HepG2 (cell line): Measurements from ENCODE around the gene ALDH16A1. TPM values are rescaled to one million over a fixed set of nuclear protein-coding genes. Genes with fewer than 3 reads are reported as not detected.

ENCODE experiments used
- ATAC-seq: fragments of 200-7000 bp; cut with Tn5 transposase; 3 replicates; pipeline ENCODE4 v1.9.1; 2020; ENCODE audit warnings: mild to moderate bottlenecking, moderate library complexity
- BruUV-seq: library from RNA; stranded (reverse); fragments of 400-500 nt; replicated peaks from 2 replicates; lab custom pipeline; 2021; lab: Mats Ljungman, UMichigan
- CTCF ChIA-PET: fragments of 300-600 bp; formaldehyde crosslinking; extraction: SDS; loops from one replicate; lab custom pipeline; 2021; ENCODE audit warnings: low total read pairs, inconsistent platforms, low intra/inter-chr PET ratio; lab: Yijun Ruan, JAX
- POLR2A ChIA-PET: fragments of 350-600 bp; sonication (Branson Sonifier 250); formaldehyde crosslinking; loops from one replicate; lab custom pipeline; 2020; ENCODE audit warnings: antibody characterized with exemption, inconsistent platforms; lab: Yijun Ruan, JAX
- DNase-seq: peaks from one replicate; pipeline ENCODE4 v3.0.0-alpha.2; 2015; ENCODE audit warnings: low spot score
- FAIRE-seq: peaks from 3 replicates; lab custom pipeline; 2011; peaks lifted over from hg19 to GRCh38; lab: Jason Lieb, UNC
- H2AFZ ChIP-seq: one replicate; pipeline ENCODE4 v1.6.1; 2011; ENCODE audit warnings: low read length, inconsistent platforms
- H3K27ac ChIP-seq: fragments of 300-600 bp; 3 replicates; pipeline ENCODE4 v1.8.0; 2011; ENCODE audit warnings: mixed run types, mild to moderate bottlenecking, mixed read lengths, low read length, inconsistent platforms; ENCODE audit not compliant: insufficient read depth; ENCODE audit errors: extremely low read length
- H3K27me3 ChIP-seq, 2 experiments: fragments of 200-600 bp in 1 of 2; 2 replicates in 1 of 2; 3 replicates in 1 of 2; pipeline versions ENCODE4 v1.6.0 to v1.8.0; 2011; ENCODE audit warnings: low read length in 2 of 2, mild to moderate bottlenecking in 2 of 2, moderate library complexity in 2 of 2, inconsistent platforms in 1 of 2; ENCODE audit not compliant: insufficient read depth in 2 of 2, control insufficient read depth in 1 of 2
- H3K36me3 ChIP-seq, 2 experiments: fragments of 200-600 bp in 1 of 2; replicated peaks in 1 of 2; 2 replicates in 1 of 2; 3 replicates in 1 of 2; pipeline versions ENCODE4 v1.5.1 to v1.8.0; 2011; ENCODE audit warnings: low read length in 2 of 2, inconsistent platforms in 1 of 2; ENCODE audit not compliant: insufficient read depth in 2 of 2, control insufficient read depth in 1 of 2
- H3K4me1 ChIP-seq: 2 replicates; pipeline ENCODE4 v1.5.1; 2012; ENCODE audit warnings: low read length, inconsistent platforms; ENCODE audit not compliant: insufficient read depth
- H3K4me2 ChIP-seq: 2 replicates; pipeline ENCODE4 v1.6.0; 2011; ENCODE audit warnings: low read depth, low read length, inconsistent platforms
- H3K4me3 ChIP-seq, 3 experiments: fragments of 200-600 bp in 1 of 3; sonication (generic), shearing (Covaris generic) in 1 of 3; replicated peaks in 1 of 3; 2 replicates each; pipeline ENCODE4 v1.5.1; 2011 to 2016; ENCODE audit warnings: low read length in 3 of 3, inconsistent platforms in 2 of 3, low read depth in 2 of 3, mild to moderate bottlenecking in 2 of 3, control low read depth in 1 of 3, mixed read lengths in 1 of 3; ENCODE audit not compliant: insufficient read depth in 1 of 3
- H3K79me2 ChIP-seq: one replicate; pipeline ENCODE4 v1.6.1; 2011; ENCODE audit warnings: low read length, inconsistent platforms; ENCODE audit not compliant: insufficient read depth
- H3K9ac ChIP-seq: 2 replicates; pipeline ENCODE4 v1.6.0; 2011; ENCODE audit warnings: mild to moderate bottlenecking, low read depth, low read length, inconsistent platforms; ENCODE audit not compliant: insufficient read depth
- H3K9me3 ChIP-seq: 2 replicates; pipeline ENCODE4 v1.5.1; 2012; ENCODE audit warnings: mild to moderate bottlenecking, low read length
- H4K20me1 ChIP-seq: 2 replicates; pipeline ENCODE4 v1.6.0; 2011; ENCODE audit warnings: inconsistent platforms, mild to moderate bottlenecking, low read length, moderate library complexity; ENCODE audit not compliant: insufficient read depth
- ARID4A ChIP-seq: sonication (generic); formaldehyde crosslinking; IDR thresholded peaks from 2 replicates; pipeline ENCODE4 v1.5.0; 2020; ENCODE audit warnings: mild to moderate bottlenecking, missing genetic modification reagents, borderline replicate concordance
- BHLHE40 ChIP-seq: IDR thresholded peaks from 2 replicates; pipeline ENCODE4 v1.6.1; 2011; ENCODE audit warnings: low read length, improper control_type of control experiment
- PHF21A ChIP-seq: sonication (generic); formaldehyde crosslinking; IDR thresholded peaks from 2 replicates; pipeline ENCODE4 v1.5.0; 2020; ENCODE audit warnings: mild to moderate bottlenecking, missing genetic modification reagents
- PRDM4 ChIP-seq: sonication (generic); formaldehyde crosslinking; IDR thresholded peaks from 2 replicates; pipeline ENCODE4 v1.9.0; 2021; ENCODE audit warnings: missing genetic modification reagents, borderline replicate concordance
- SMC3 ChIP-seq: IDR thresholded peaks from 2 replicates; pipeline ENCODE4 v1.6.1; 2011; ENCODE audit warnings: low read length, improper control_type of control experiment
- TFDP1 ChIP-seq: IDR thresholded peaks from 2 replicates; pipeline ENCODE4 v1.6.1; 2016; ENCODE audit warnings: missing compliant biosample characterization, missing genetic modification reagents, borderline replicate concordance
- ZBTB44 ChIP-seq: sonication (generic); formaldehyde crosslinking; IDR thresholded peaks from 2 replicates; pipeline ENCODE4 v1.4.0; 2020; ENCODE audit warnings: missing genetic modification reagents
- ZNF232 ChIP-seq: sonication (generic); formaldehyde crosslinking; IDR thresholded peaks from 2 replicates; pipeline ENCODE4 v1.4.0; 2020; ENCODE audit warnings: missing genetic modification reagents, borderline replicate concordance
- ZNF33A ChIP-seq: sonication (generic); formaldehyde crosslinking; IDR thresholded peaks from 2 replicates; pipeline ENCODE4 v1.5.1; 2020; ENCODE audit warnings: missing genetic modification reagents, mild to moderate bottlenecking, moderate library complexity, borderline replicate concordance
- ZNF563 ChIP-seq: sonication (generic); formaldehyde crosslinking; IDR thresholded peaks from 2 replicates; pipeline ENCODE4 v1.8.0; 2022; ENCODE audit warnings: mild to moderate bottlenecking, moderate library complexity, missing genetic modification reagents
- whole genome bisulfite sequencing: methylation state at CpG from one replicate; pipeline ENCODE4 v1.1.6; 2017; ENCODE audit warnings: low lambda C conversion rate; 5-methylcytosine and 5-hydroxymethylcytosine counted together
- in situ Hi-C: cut with HindIII; loops from 2 replicates; pipeline ENCODE4 v1.10.0; 2017; ENCODE audit warnings: low pct_unique_long_range_greater_than_20kb; ENCODE audit not compliant: extremely low pct_ligation_motif_present
- intact Hi-C: fragments of 100-400 bp; cut with micrococcal nuclease; formaldehyde crosslinking; loops from one replicate; pipeline ENCODE4 v1.10.0; 2022; ENCODE audit not compliant: unreplicated experiment
- polyA plus RNA-seq, 8 experiments: library from polyadenylated mRNA; depleted of rRNA in 3 of 8; stranded (reverse) in 7 of 8; unstranded in 1 of 8; fragments of >200 nt; fragmentation: Illumina TruSeq in 4 of 8; extraction: Trizol in 4 of 8; gene quantifications; 2 replicates each; pipeline versions ENCODE4 v1.2.1 to v1.2.3, GENCODE V29; 2011 to 2016; ENCODE audit warnings: low read depth in 4 of 8, missing spikeins in 1 of 8, mixed read lengths in 1 of 8; ENCODE audit not compliant: insufficient read depth in 1 of 8
- total RNA-seq, 5 experiments: library from RNA; depleted of rRNA; stranded (reverse); fragments of >200 nt; fragmentation: Illumina TruSeq; extraction: Trizol; gene quantifications; 2 replicates each; pipeline ENCODE4 v1.2.3, GENCODE V29; 2016; ENCODE audit warnings: low read depth in 1 of 5

The ALDH16A1 gene
- total and polyA plus RNA-seq, 2 of the 13 experiments (the other 11 are each of a cell fraction or from before 2014, with no cell fraction given) = 8.4 to 34.9 TPM

GRCh38 chr19:49451430-49452181 is 1.4 kb upstream of the ALDH16A1 start, which contains the start of gene PIH1D1:
PIH1D1 (minus strand) TSS chr19:49451814; CDS start chr19:49451574, 240 bp downstream.
- POLR2A ChIA-PET = interaction anchor here (0.6 to 3.4 kb wide), 15 partner anchors 8 to 225 kb away, joined by 3 to 34 read pairs (median 4); partner anchors contain the start of genes DKKL1, FLT3LG, PRMT1 and RPS11
- Histone ChIP-seq H3K27me3 (no peaks in the 10 kb centered on the region; a peak in 1 of 5 replicates), H3K79me2 (peaks cover 29% of the 10 kb centered on the region), H4K20me1 (no peaks in the 10 kb centered on the region), H2AFZ (peak within 1 kb of the TSS; percentile 93), H3K4me1 (peaks cover 35% of the 10 kb centered on the region), H3K9me3 (no peaks in the 10 kb centered on the region), H3K9ac (peak within 1 kb of the TSS; percentile 99), H3K4me2 (peak within 1 kb of the TSS; percentile 92), H3K36me3 (peaks cover 6 to 22% of the 10 kb centered on the region in 2 experiments; a peak in 3 of 5 replicates), H3K4me3 (peak within 1 kb of the TSS; percentile 93 to 98 (median 95)), H3K27ac (peak within 1 kb of the TSS; percentile 99)
- intact Hi-C loops = no loop called here
- CTCF ChIA-PET = no interaction called here
- DNase-seq = peak; percentile 99
- in situ Hi-C loops = no loop called here
- peak; percentile 99 for FAIRE-seq
- WGBS = under 1% methylated on average over 12 of the region's 42 CpGs
- BruUV-seq = TSS peak; percentile 85
- ATAC-seq = peak; percentile 85
- TF ChIP-seq ZNF33A (CRISPR knock-in tag) (peak; percentile 66; the same call in 1 of the 2 replicates), ZNF232 (CRISPR knock-in tag) (peak; percentile 12; the same call in 1 of the 2 replicates), SMC3 (no peak; the same call in 1 of the 2 replicates), PRDM4 (CRISPR knock-in tag) (0 out of 2 replicates have a peak, but pooled peaks have one; percentile 49), TFDP1 (no peak), ZNF563 (peak; percentile 72; the same call in 1 of the 2 replicates), BHLHE40 (peak; percentile 9; the same call in 1 of the 2 replicates), PHF21A (CRISPR knock-in tag) (0 out of 2 replicates have a peak, but pooled peaks have one; percentile 35), ZBTB44 (CRISPR knock-in tag) (no peak), ARID4A (CRISPR knock-in tag) (peak; percentile 89)
